GM21447 (cell line): ENCODE data around the gene BAIAP2L1.
"Not testable (repeated sequence)": the region's sequence is repeated elsewhere in the genome, so short reads cannot be mapped to it uniquely, and the experiment has no call there.

Experiments
- ATAC-seq: cut with Tn5 transposase; IDR thresholded peaks from one replicate; pipeline ENCODE4 v1.9.1; 2021; ENCODE audit not compliant: unreplicated experiment

BAIAP2L1 gene

DNA sequence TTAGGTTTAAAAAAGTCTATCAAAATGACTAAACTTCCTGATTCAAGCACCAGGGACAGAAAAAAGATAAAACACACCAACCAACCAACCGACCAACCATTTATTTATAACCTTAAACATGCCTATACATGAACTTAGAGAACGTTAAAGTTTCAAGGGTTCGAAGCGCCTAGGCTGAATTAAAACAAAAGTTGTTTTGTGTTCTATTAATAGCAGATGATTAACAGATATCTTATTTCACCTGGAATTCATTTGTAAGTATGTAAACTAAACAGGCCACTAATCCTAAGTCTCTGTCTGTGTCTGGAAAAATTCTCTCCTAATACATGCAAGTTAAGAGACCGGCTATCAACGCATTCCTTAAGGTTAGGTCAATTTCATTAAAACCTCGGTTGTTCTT lies 1.4 kb downstream of the BAIAP2L1 start:
- no peak for ATAC-seq

DNA sequence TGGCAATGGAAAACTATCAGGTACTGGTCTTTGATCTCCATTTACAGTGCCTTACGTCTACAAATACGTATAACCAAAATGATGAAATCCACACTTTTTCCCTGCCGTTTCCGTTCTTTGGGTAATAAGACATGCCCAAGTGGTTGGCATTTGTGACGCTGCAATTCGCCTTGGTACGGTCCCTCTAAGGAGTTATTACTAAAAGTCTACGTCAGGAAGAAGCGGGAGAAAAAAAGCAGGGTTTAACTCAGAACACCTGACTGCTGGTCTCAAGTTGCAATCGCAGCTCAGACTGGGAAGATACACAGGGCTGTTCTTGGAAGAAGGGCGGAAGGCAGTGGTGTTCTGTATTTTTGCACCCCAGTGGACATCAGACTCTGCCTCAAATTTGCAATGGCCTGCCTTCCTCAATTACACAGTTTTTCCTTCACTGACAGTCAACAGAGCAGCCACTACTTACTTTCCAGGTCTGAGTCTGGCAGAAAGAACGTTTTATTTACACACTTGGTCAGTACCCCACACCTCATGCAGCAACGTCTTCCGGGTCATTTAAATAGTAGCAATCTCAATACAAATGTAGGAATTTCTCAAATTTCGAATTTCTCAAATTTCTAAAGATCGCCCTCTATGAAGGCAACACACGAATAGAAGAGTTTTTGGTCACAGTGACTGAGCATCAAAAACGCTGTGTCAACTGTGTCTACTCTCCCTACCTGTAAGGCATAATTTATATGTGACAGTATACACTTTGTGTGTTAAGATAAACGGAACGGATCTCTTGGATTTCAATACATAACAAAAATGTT lies 2.1 kb downstream of the BAIAP2L1 start:
- ATAC-seq, result no peak

DNA sequence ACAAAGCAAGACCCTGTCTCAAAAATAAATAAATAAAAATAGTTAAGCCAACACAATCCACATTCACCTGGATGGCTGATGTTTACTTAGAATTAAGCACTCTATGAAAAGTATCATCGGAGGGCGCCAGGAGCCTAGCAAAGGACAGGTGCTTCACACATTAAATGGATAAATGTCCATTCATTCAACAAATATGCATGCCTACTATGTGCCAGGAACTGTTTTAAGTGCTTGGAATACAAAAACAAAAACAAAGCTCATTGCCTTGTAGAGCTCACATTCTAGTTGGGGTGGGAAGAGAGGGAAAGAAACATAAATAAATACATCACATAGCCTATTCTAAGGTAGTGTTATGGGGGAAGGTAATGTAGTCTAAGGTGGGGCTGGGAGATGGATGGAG lies 4.1 kb downstream of the BAIAP2L1 start:
- ATAC-seq, result no peak

GRCh38 chr7:98395951-98396350 lies 4.9 kb downstream of the BAIAP2L1 start:
- ATAC-seq, result no peak

DNA sequence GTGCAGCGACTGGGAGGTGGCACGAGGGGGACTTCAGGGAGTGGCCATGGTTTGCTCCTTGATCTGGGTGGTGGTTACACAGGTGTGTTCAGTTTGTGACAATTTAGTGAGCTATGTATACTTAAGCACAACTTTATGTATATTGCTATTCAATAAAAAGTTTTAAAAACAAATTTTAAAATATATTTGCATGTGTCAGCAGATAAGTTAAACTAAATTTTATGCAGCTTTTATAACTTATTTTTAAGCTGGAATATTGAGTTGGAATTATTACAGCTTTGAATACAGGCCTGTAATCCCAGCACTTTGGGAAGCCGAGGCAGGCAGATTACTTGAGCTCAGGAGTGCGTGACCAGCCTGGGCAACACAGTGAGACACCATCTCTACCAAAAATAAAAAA lies 5.4 kb downstream of the BAIAP2L1 start:
- no peak for ATAC-seq

GRCh38 chr7:98394377-98394836 lies 6.5 kb downstream of the BAIAP2L1 start:
- ATAC-seq, result no peak

DNA sequence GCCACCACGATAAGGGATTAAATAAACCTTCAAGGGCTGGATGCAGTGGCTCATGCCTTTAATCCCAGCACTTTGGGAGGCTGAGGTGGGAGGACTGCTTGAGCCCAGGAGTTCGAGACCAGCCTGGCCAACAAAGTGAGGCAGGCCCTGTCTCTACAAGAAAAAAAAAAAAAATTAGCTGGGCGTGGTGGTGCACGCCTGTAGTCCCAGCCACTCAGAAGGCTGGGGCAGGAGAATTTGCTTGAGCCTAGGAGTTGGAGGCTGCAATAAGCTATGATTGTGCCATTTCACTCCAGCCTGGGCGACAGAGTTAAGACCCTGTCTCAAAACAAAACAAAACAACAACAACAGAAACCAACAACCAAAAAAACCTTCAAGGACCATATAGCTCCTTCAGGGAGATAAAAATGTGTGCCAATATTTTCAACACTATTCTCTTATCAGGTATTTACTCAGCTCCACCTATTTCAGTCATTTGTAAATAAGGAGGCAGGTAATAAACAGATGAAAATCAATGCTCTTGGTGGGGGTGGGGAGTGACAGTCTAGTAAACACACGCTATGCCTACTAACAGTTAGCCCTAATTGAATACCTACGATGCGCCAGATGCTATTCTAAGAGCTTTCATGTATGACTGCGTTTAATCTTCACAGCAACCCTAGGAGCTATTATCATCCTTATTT lies 13.2 kb downstream of the BAIAP2L1 start:
- no peak for ATAC-seq

- ATAC-seq, result no peak
These were observed 13.8 kb downstream of the BAIAP2L1 start for GRCh38 chr7:98387131-98387530.

DNA sequence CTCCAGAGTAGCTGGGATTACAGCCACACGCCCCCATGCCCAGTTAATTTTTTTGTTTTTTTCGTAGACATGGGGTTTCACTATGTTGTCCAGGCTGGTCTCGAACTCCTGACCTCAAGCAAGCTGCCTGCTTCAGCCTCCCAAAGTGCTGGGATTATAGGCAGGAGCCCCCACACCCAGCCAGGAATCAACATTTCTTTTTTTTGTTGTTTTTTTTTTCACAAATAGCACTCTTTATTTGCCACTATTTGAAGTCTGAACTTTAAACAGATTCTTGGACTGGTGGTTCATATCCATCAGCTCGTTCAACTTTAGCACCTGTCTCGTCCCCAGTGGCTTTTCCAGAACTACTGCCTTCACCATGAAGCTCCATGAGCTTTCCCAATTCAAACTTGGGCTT lies 15.4 kb downstream of the BAIAP2L1 start:
- ATAC-seq, result not testable (repeated sequence)

DNA sequence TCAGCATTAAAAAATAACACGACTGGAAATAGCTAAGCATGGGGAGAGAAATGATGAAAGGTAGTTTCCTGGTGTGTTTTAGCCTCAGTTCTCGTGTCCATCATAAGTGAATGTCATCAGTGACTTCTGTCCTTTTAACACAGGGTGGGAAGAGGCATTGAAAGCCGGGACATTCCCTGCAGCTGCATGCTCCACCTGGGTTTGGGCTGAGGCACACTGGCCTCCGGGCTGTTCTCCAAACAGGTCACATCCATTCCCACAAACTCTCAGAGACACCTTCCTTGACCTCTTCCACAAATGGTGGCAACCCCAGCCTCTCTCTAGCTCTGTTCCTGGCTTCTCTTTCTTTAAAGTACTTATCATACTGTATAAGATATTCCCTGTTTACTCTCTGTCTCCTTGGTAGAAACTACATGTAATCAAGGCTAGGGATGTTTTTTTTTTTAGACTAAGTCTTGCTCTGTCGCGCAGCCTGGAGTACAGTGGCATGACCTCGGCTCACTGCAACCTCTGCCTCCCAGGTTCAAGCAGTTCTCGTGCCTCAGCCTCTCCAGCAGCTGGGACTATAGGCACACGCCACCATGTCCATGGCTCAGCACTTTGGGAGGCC lies 22.6 kb downstream of the BAIAP2L1 start:
- no peak for ATAC-seq

DNA sequence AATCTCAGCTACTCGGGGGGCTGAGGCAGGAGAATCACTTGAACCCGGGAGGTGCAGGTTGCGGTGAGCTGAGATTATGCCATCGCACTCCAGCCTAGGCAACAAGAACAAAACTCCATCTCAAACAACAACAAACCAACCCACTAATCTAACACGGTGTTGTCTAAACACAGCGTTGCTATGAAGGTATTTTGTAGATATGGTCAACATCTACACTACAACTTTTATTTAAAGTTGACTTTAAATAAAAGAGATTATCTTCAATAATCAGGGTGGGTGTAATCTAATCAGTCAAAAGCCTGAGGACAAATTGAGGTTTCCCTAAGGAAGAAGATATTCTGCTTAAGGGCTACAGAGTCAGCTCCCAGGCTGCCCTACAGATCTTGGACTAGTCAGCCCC lies 24.2 kb downstream of the BAIAP2L1 start:
- ATAC-seq, result no peak

- ATAC-seq, result no peak
These were observed 25.2 kb downstream of the BAIAP2L1 start for GRCh38 chr7:98375664-98376063.

DNA sequence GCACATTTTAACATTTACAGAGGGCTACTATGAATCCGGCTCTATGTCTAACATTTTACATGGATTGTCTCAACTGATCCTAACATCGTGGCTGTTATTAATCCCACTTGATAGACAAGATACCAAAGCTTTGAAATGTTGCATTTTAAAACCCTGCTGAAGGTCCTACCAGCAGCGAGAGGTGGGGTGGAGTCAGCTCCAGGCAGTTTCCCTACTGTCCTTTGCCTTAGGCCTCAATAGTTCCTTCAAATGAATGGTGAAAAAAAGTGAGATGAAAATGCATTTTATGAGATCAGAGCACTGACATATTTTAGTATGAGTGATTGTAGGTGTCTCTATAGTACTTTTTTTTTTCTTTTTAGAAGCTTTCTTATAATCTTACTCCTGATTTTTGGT lies 26.6 kb downstream of the BAIAP2L1 start:
- no peak for ATAC-seq

DNA sequence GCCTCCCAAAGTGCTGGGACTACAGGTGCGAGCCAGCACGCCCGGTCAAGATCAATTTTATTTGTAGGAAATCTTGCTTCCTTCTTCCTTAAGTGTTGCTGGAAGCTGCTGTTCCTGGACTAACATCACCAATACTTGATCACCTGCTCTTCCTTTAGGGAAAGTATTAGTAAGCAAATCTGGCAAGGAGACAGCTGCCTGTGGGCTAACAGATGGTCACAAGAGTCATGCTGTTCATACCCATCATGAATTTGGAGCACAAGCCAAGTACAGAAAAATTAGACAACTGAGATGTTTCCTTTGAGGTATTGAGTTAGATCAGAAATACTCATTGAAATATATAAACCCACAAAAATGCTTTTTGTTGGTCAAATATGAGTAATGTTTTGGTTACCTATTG lies 27.9 kb downstream of the BAIAP2L1 start:
- ATAC-seq, result no peak

DNA sequence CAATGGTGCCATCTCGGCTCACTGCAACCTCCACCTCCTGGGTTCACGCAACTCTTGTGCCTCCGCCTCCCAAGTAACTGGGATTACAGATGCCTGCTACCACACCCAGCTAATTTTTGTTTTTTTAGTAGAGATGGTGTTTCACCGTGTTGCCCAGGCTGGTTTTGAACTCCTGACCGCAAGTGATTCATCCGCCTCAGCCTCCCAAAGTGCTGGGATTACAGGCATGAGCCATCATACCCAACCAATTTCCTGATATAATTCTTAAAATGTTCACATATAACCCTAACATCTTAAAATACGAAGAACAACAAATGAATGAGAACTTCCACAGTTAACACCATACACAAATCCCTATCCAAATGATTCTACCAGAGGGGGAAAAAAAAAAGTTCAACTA lies 31.2 kb downstream of the BAIAP2L1 start:
- no peak for ATAC-seq

DNA sequence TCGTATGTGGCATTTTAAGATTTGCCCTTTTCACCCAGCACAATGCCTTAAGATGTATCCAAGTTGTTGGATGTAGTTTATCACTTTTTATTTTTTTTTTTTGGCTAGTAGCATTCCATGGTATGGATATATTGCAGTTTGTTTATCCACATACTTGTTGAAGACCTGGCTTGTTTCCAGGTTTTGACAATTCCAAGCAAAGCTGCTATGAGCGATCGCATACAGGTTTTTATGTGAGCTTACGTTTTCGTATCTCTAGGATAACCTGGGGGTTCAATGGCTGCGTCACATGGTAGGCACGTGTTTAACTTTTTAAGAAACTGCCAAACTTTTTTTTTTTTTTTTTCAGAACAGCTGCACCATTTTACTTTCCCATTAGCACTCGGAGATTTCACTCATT lies 32.2 kb downstream of the BAIAP2L1 start:
- no peak for ATAC-seq

DNA sequence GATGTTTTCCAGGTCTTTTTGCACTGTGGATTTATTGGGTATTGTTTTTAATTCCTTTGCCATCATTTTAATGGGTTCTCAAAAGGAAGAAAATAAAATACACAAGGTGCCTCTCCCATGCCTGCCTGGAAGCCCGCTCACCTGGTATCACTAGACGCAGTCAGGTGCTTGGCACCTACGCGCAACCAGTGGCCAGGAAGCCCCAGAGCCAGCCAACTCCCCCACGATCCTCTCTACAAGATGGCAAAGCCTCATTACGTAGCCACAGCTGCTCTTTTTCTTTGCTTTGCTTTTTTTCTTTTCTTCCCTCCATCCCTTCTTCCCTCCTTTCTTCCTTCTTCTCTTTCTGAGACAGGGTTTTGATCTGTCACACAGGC lies 34.3 kb downstream of the BAIAP2L1 start:
- ATAC-seq, result no peak

DNA sequence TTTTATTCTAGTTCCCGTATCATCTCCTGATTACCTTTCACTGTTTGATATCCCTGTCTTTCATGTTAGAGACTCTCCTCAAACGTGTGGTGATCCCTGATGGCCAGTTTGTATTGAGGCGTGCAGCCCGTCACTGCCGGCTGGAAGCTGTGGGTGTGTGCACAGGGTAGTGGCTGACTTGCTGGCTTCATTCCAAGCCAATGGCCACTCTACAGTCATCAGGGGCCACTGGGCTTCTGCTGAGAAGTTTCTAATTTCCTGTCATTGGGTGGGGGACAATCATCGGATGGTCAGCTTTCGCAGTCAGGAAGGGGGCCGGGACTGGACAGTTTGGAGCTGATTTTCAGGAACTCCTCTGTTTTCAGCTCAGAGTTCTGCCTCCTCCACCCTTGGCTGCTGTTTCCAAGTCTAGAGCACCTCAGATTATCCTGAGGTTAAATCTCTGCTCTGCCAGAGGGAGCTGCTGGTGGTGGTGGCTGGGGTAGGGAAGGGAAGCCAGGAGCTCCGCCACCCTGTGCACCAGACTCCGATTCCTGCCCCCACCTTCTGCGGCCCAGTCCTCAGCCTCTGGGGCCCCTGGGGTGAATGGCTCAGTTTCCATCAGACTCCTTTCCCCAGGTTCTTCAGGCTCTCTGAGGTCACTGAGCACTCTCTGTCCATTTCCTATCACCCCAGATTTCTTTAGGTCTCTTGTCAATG lies 34.9 kb downstream of the BAIAP2L1 start:
- ATAC-seq, result no peak

DNA sequence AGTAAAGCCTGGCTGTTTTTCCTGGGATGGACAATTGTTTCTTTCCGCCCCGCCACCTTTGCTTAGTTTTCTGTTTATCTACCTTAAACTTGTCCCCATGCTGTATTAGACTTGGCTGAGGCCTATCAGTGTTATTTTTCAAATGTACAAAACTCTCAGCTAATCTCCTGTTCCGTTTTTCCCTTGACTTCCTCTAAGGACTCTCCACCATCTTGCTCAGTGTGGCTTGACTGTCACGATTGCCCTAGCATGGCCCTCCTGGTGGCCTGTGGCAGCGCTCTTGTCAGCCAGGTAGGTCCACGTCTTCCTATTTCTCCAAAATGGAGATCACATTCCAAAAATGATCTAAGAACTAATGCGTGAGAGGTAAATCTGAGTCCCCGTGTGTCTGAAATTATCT lies 36.7 kb downstream of the BAIAP2L1 start:
- ATAC-seq, result no peak

- ATAC-seq, result no peak
These were observed 38.4 kb downstream of the BAIAP2L1 start for GRCh38 chr7:98362517-98362916.
